Choroid plexus epithelial cell (primary cell): Measurements from ENCODE around the gene GPT2.

Experiments used
- DNase-seq: peaks from one replicate; pipeline ENCODE4 v3.0.0-alpha.2; 2010; ENCODE audit warnings: low read depth
- H3K4me3 ChIP-seq: 2 replicates; pipeline ENCODE4 v1.5.1; 2011; ENCODE audit warnings: low read depth, mild to moderate bottlenecking, control low read depth, low read length, moderate library complexity
- TF ChIP-seq, protein P1 (sequence below): conservative IDR thresholded peaks from 2 replicates; pipeline ENCODE4 v1.5.1; 2011; ENCODE audit warnings: low read depth, mild to moderate bottlenecking, control low read depth, inconsistent platforms, low read length, moderate library complexity

GPT2 gene

DNA sequence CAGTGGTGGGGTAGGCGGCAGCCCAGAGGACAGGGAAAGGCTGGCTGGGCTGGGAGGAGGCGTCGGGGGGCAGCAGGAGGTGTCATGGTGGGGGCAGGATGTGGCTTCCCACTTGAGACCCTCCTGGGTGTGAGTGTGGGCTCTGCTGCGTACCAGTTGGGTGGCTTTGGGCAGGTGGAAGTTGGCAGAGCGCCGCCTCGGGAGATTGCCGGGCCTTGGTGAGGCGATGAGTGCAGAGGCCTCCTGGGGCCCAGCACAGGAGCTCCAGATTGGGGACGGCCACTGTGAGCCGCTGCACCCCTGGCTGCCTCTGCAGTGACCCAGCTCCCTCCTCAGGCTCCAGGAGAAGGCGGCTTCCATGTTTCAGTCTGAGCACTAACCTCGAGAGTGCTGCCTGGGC lies 13.8 kb downstream of the GPT2 start:
- no peak for DNase-seq
- H3K4me3 ChIP-seq: no peak overlapping the region
- TF ChIP-seq, protein P1, sequence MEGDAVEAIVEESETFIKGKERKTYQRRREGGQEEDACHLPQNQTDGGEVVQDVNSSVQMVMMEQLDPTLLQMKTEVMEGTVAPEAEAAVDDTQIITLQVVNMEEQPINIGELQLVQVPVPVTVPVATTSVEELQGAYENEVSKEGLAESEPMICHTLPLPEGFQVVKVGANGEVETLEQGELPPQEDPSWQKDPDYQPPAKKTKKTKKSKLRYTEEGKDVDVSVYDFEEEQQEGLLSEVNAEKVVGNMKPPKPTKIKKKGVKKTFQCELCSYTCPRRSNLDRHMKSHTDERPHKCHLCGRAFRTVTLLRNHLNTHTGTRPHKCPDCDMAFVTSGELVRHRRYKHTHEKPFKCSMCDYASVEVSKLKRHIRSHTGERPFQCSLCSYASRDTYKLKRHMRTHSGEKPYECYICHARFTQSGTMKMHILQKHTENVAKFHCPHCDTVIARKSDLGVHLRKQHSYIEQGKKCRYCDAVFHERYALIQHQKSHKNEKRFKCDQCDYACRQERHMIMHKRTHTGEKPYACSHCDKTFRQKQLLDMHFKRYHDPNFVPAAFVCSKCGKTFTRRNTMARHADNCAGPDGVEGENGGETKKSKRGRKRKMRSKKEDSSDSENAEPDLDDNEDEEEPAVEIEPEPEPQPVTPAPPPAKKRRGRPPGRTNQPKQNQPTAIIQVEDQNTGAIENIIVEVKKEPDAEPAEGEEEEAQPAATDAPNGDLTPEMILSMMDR: no peak

DNA sequence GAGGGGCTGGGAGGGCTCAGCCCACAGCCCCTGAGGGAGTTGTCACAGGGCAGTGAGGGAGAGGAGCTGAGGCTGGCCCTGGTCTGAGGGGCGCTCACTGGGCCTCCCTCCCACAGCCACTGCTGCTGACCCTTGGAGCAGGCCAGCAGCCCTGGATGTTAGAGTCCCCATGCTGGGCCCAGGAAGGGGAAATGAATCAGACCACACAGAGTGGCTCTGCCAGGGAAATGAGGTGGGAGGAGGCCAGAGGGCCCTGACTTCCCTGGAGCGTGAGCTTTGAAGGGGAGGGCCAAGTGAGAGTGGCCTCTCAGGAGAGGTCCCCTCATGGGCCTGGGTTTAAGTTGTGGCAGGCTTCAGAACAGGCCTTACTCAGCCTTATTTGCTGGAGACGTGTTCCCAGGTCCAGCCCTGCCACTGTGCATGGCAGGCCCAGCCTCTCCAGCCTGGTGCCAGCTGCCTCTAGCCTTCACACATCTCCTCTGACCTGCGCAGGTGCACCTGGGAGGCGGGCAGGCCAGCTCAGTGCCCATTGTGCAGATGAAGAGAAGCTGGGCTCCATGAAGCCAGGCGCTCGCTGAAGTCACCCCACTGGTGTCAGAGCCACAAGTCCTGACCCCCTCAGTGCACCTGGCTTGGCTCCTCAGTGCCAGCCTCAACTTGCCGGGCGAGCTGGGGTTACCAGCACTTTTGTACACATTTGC lies 15.4 kb downstream of the GPT2 start:
- no peak overlapping the region for H3K4me3 ChIP-seq
- DNase-seq: no peak
- TF ChIP-seq, protein P1: no peak

DNA sequence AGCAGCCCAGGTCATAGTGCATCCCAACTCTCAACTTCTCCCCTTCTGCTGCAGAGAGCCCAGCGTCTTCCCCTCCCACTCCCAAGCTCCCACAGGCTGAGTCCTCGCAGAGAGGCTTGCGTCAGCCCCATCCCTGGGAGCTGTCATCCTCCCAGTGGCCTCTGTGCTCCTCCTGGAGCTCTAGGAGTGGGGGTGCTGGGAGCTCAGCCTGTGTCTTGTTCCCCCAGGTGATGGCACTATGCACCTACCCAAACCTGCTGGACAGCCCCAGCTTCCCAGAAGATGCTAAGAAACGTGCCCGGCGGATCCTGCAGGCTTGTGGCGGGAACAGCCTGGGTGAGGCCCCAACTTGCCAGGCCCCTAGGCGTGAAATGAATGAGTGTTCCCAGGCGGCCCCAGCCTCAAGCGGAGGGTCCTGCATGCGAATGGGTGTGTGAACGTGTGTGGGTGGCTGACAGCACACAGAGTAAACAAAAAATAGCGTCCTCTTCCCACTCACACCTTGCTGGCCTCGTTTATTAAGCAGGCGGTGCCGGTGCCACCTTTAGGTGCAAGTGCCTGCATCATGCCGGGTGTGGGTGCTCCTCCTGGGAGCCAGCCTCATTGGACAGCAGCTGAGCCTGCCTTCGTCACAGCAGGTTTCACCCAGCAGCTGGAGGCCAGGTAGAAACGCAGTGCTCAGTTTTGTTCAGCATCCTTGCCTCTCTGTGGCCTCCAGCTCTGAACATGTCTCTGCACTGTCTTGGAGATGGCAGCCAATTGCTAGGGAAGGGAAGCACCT lies 16.5 kb downstream of the GPT2 start:
- H3K4me3 ChIP-seq: no peak overlapping the region
- TF ChIP-seq, protein P1: no peak
- DNase-seq: no peak

DNA sequence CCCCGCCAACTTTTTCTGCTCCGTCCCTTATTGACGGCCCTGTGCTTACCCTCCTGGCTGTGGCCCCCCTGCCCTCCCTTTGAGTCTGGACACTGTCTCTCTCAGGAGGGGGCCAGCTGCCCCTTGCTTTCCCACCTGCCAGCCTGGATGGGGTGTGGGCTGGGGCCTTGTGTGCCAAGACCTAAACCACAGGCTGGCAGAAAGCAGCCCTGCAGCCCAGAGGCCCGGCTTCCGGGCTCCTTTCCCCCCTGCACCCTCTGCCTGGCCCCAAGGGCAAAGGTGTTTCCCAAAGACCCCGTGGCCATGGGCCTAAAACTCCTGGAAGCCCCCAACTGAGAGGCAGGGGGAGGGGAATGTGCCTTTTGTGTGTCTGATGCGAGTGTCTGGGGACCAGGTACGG lies 17.5 kb downstream of the GPT2 start:
- no peak overlapping the region for H3K4me3 ChIP-seq
- no peak for DNase-seq
- TF ChIP-seq, protein P1: no peak

DNA sequence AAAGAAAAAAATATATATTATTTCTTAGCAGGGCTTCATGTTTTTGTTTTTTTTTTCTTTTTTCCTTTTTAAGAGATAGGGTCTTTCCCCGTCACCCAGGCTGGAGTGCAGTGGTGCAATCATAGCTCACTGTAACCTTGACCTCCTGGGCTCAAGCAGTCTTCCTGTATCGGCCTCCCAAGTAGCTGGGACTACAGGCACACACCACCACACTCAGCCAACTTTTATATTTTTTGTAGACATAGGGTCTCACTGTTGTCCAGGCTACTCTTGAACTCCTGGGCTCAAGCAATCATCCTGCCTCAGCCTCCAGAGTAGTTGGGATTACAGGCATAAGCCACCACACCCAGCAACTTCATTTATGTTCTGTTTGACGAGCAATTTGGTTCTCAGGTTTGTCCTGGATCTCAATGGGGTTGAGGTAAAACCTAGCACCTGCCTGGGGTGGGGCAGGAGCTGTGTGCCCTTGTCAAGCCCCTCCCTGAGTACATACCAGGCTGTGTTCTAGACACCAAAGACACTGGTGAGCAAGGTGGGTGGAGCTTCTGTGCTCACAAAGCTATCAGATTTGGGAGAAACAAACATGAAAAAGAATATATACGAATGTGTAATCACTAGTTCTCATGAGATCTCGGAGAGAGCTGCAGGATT lies 19.2 kb downstream of the GPT2 start:
- TF ChIP-seq, protein P1: no peak
- H3K4me3 ChIP-seq: no peak overlapping the region
- no peak for DNase-seq

DNA sequence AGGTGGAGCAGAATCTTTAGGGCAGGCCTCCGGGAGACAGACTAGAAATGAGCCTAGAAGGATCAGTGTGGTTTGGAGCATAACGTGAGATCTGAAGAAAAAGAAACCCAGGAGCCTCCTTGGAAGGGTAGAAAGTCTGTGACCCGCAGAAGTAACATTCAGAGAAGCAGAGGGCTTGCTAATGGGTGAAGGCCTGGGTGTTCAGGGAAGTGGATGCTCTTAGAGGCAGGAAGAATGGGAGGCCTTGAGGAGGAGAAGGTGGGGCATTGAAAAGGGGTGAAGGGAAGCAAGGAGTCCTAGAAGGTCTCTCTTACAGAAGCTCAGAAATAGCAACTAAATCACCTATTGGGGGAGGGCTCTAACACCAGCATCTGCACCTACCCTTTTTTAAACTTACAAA lies 20.3 kb downstream of the GPT2 start:
- TF ChIP-seq, protein P1: no peak
- no peak for DNase-seq
- no peak overlapping the region for H3K4me3 ChIP-seq
